GM18909 (cell line): ENCODE results near the gene NENF.
"Not testable (repeated sequence)": the region's sequence is repeated elsewhere in the genome, so short reads cannot be mapped to it uniquely, and the experiment has no call there.

Source experiments
- ATAC-seq: cut with Tn5 transposase; IDR thresholded peaks from one replicate; pipeline ENCODE4 v1.9.1; 2021; ENCODE audit warnings: mild to moderate bottlenecking; ENCODE audit not compliant: unreplicated experiment, poor library complexity

Gene NENF

GRCh38 chr1:212477680-212478466 lies 45.2 kb downstream of the NENF start:
- no peak for ATAC-seq

- no peak for ATAC-seq
Measured at GRCh38 chr1:212478467-212479025, 45.8 kb downstream of the NENF start.

- ATAC-seq, result no peak
Measured at GRCh38 chr1:212479188-212479587, 46.5 kb downstream of the NENF start.

- ATAC-seq, result not testable (repeated sequence)
Measured at GRCh38 chr1:212480711-212481437, 48.2 kb downstream of the NENF start.

- no peak for ATAC-seq
Measured at GRCh38 chr1:212481438-212481767, 48.7 kb downstream of the NENF start.

GRCh38 chr1:212482006-212482636 lies 49.4 kb downstream of the NENF start:
- ATAC-seq, result no peak

GRCh38 chr1:212482637-212483441 lies 50.1 kb downstream of the NENF start:
- no peak for ATAC-seq

- no peak for ATAC-seq
Measured at GRCh38 chr1:212484701-212485570, 52.2 kb downstream of the NENF start.

GRCh38 chr1:212485571-212485912 lies 52.8 kb downstream of the NENF start:
- no peak for ATAC-seq

GRCh38 chr1:212485913-212486618 lies 53.3 kb downstream of the NENF start:
- no peak for ATAC-seq

GRCh38 chr1:212486619-212486975 lies 53.9 kb downstream of the NENF start:
- ATAC-seq, result no peak

- ATAC-seq, result no peak
Measured at GRCh38 chr1:212487286-212487685, 54.6 kb downstream of the NENF start.

GRCh38 chr1:212487774-212488435 lies 55.2 kb downstream of the NENF start:
- no peak for ATAC-seq

- ATAC-seq, result peak; percentile 78
Measured at GRCh38 chr1:212488436-212489283, 55.9 kb downstream of the NENF start.

GRCh38 chr1:212489284-212489859 lies 56.7 kb downstream of the NENF start:
- no peak for ATAC-seq

- no peak for ATAC-seq
Measured at GRCh38 chr1:212490276-212490675, 57.6 kb downstream of the NENF start.

GRCh38 chr1:212491454-212491853 lies 58.7 kb downstream of the NENF start:
- ATAC-seq, result no peak
